NCI-H1930 (cell line): ENCODE measurements around the gene NTN3.

ENCODE experiments used
- DNase-seq, 2 experiments: peaks; one replicate each; lab custom pipeline; 2025; lab: John Stamatoyannopoulos, UW

The NTN3 gene

DNA sequence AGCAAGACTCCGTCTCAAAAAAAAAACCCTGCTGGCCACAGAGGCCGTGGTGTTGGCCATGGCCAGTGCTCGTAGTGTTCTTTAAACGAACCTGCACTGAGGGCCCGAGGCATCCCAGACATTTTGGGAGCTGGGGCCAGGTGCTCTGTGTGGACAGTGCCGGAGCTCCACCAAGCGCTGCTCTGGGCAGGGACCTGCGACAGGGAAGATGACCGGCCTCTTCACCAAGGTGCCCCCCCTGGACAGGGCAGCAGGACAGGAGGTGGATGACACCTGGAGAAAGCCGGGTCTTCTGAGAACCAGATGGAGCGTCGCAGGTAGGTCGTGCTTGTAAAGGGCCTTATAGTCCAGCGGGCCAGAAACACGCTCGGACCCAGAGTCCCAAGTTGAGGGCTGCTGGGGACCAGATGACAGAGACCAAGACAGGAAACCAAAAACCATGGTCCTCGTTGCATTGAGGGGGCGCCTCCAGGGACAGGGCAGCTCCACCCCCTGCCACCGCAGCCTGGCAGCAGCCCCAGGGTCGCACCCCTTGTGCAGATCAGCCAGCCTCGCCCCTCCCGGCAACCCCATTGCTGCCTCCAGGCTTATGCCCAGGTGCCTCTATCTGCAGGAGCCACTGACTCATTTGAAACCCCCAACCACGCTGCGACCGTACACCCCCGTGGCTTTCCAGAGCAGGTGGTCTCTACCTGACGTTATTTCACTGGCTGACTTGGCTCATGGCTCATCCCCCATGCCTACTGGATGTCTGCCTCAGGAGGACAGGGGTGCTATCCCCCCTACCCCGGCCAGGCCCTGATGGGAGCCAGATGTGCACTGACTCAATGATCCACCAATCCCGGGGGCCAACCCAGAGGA, 4.2 kb upstream of the NTN3 start:
- DNase-seq, result no peak

- peak; percentile 78 to 87 for DNase-seq
These were observed 3.4 kb upstream of the NTN3 start for GRCh38 chr16:2467528-2468232.

DNA sequence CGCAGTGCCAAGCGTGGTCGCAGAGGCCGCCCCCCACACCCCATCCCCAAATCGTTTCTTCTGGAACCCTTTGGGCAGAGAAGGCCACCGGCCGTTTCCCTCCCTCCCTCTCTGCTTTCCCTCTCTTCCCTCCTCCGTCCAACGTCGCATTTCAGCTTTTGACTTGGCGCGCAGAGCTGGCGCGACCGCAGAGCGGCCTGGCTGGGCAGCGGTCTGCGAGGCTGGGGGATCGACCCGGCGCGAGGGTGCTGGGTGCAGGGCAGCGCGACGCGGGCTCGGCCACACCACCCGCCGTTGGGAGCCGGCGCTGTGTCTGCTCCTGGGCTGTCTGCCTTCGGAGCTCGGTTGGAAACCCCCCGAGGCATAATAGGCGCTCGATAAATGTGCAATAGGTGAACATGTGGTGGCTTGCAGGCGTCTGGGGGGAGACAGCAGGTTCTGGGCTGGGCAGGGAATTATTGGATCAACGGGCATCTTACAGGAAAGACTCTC, 2.8 kb upstream of the NTN3 start:
- no peak for DNase-seq

- peak; percentile 61 to 62 for DNase-seq
These were observed 2.2 kb upstream of the NTN3 start for GRCh38 chr16:2468725-2469398.

DNA sequence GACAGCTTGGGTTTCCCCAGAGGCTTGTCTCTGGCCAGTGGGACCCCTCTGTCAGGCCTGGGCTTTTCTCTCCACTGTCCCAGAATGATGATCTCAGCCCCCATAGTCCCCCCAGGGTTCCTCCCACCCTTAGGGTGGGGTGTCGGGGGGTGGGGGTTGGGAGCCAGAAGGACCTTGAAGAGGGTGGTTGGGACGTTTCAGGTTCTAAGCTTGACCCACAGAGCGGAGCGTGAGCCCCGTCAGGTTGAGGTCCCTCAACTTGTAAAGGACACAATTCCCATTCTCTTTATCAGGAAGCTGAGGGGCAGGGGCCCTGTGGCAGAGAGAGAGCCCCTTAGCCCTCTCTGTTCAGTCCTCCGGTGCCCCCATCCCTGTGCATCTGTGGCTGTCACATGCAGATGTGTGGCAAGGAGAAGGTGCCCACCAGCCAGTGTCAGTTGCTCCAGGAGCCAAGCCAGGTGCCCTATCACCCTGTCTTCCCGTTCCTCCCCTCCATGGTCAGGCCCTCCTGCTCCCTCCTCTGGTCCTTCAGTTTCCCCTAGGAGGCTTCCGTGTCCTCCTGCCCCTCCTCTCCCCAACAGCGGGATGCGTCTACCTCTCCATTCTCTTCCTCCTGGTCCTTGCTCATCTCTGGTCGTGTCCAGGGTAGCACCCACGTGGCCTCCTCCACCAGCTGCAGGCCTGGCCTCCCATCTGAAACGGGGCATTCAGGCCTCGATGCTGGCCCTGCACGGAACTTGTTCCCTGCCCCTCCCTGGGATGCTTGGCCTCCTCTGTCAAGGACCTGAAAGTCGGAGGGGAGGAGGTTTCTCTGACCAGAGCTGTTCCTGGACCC, 1.5 kb upstream of the NTN3 start:
- no peak for DNase-seq

DNA sequence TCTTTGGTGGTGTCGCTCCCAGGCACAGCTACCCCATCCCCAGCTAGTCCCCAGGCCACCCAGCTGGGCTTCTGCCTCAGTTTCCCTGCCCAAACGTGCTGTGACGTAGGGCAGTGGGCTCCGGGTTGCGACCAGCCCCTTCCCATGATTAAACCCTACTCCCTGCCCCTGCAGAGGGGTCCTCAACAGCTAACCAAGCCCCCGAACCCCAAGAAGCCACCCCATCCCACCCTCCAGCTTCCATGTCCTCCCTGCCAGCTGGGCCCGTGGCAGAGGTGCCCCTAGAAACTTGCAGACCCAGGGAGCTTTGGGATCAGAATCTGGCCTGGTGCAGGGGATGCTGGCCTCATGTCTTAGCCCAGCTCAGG, 879 bp upstream of the NTN3 start:
- DNase-seq, result no peak

DNA sequence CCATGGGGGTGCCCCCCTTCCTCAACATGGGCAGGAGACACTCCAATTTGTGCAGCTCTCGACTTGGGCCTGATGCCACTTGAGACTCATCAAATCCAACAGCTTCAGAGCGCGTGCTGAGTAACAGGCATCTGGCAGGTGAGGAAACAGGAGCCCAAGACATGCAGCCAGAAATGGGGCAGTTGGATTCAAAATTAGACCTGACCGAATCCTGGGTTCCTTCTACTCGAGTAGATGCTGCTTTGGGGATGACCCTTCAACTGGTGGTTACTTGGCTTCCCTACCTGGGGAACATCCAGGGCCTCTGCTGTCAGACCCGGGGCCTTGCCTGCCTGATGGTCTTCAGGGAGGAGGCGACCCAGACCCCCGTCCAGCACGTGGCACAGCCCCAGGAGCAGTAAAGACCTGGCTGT, 488 bp upstream of the NTN3 start:
- no peak for DNase-seq

GRCh38 chr16:2471653-2472487, 773 bp downstream of the NTN3 start:
- no peak for DNase-seq

DNA sequence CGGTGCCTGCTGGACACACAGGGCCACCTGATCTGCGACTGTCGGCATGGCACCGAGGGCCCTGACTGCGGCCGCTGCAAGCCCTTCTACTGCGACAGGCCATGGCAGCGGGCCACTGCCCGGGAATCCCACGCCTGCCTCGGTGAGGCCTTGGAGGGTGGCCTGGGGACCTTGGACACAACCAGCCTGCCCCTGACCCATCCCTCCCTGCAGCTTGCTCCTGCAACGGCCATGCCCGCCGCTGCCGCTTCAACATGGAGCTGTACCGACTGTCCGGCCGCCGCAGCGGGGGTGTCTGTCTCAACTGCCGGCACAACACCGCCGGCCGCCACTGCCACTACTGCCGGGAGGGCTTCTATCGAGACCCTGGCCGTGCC, 1.4 kb downstream of the NTN3 start:
- DNase-seq, result no peak

GRCh38 chr16:2472885-2473445, 1.9 kb downstream of the NTN3 start:
- no peak for DNase-seq

DNA sequence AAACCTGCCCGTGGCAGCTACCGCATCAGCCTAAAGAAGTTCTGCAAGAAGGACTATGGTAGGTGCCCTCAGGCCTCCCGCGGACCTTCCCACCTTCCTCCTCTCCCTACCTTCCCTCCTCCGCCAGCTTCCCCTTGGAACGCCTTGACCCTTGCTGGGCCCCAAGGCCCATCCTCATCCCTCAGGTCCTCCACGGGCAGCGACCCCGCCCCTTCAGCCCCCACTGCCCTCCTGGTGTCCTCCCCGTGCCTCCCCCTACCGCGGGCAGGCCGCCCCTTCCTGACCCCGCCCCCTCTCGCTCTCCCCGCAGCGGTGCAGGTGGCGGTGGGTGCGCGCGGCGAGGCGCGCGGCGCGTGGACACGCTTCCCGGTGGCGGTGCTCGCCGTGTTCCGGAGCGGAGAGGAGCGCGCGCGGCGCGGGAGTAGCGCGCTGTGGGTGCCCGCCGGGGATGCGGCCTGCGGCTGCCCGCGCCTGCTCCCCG, 2.4 kb downstream of the NTN3 start:
- DNase-seq, result peak in 1 of 2 experiments; percentile 39

GRCh38 chr16:2473999-2474876, 3.1 kb downstream of the NTN3 start:
- peak; percentile 38 to 77 for DNase-seq

- DNase-seq, result peak; percentile 80 to 91
These were observed 3.8 kb downstream of the NTN3 start, which contains the start of gene TBC1D24 for GRCh38 chr16:2474877-2475412. TSS of gene TBC1D24 (plus strand) at chr16:2475127. CDS start at chr16:2496149, 21,022 bp downstream.

DNA sequence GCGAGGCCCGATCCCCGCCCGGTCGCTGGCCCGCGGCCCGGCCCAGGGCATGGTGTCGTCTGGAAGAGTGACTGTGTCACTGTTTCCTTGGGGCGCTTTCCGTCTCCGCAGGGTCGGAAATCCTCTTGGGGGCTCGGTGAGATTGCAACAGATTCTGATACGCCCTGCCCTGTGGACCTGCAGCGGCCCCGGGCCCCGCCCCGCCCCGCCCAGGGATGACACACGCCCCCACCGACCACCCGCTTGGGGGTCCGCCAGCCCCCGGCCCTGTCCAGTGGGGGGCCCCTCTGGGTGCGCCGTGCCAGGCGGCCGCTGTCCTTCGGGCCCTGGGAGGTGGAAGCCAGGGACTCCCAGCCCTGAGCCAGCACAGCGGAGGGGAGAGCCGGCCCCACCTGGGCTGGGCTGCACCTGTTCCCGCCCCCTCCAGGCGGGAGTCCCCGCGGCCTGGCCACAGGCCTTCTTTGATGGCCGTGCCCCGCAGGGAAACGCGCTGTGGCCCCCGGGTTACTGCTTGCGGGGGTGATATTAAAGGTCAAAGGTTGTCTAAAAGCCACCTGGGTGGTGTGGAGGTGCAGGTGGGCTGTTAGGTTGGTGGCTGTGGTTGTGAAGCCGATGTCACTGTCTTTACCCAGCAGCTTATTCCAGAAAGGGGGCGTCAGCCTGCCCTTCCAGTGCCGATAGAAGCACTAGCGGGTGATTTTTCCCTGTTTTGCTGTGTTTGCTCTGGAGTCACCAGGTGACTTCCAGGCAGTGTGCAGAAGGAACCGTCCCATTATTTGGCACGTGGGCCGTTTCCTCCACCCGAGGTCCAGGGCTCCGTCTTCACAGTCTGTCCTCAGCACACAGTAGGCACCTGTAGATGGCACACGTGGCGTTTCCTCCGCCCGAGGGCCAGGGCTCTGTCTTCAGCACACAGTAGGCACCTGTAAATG, 4.6 kb downstream of the NTN3 start:
- no peak for DNase-seq

DNA sequence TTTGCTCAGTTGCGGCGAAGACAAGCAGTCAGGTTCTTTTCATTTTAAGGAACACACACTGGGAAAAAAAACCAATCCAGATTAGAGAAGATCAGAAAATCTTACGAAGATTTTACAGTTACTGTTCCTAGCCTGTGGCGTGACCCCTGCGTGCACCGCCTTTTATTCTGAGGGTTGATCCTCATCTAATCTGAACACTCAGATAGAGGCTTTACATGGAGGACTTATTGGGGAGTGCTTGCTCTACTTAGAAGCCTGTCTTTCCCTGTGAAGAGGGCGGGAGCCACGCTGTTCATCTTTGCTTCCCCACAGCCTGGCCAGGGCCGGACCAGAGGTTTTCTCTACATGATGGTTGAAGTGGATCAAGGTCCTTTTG, 5.2 kb downstream of the NTN3 start:
- DNase-seq, result no peak

DNA sequence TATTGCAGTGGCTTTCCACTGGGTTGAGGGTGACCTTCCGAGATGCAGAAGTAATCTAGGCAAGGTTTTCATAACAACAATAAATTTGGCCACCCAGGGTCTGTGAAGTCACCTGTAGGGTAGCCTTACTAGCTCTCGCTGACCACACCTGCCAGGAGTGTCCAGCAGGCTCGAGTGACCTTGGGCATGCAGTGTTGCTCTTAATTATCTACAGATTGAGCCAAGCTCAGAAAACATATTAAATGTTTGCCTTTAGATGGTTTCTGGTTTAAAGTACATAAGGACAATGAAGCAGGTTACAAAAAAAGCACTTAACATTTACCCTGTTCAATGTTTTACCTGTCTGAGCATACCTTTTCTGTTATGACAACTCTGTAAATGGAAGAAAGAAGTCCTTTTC, 5.6 kb downstream of the NTN3 start:
- DNase-seq, result no peak

- DNase-seq, result no peak
These were observed 6.2 kb downstream of the NTN3 start for GRCh38 chr16:2477327-2477726.

GRCh38 chr16:2478279-2478678, 7.2 kb downstream of the NTN3 start:
- no peak for DNase-seq
